Cerebellar cortex (tissue), 1 donor: ENCODE results near the gene OR11G2.
A peak's percentile ranks its signal among the peaks of the same experiment; 100 is the strongest.
"Not testable (repeated sequence)": the region's sequence is repeated elsewhere in the genome, so short reads cannot be mapped to it uniquely, and the experiment has no call there.

Source experiments
- DNase-seq: peaks from one replicate; pipeline ENCODE4 v3.0.0-alpha.2; 2015; ENCODE audit warnings: low spot score

Gene OR11G2

GRCh38 chr14:20190596-20190995, at the start of gene OR11G2:
Gene OR11G2 (plus strand): TSS chr14:20190896. CDS start chr14:20197438, 6,542 bp downstream.
- no peak for DNase-seq

GRCh38 chr14:20143911-20144310, 46.8 kb upstream of the OR11G2 start:
- peak; percentile 10 for DNase-seq

- DNase-seq, result no peak
These were observed 45.9 kb upstream of the OR11G2 start for GRCh38 chr14:20144820-20145219.

GRCh38 chr14:20164462-20164861, 26.2 kb upstream of the OR11G2 start:
- DNase-seq, result no peak

- no peak for DNase-seq
These were observed 23.6 kb upstream of the OR11G2 start for GRCh38 chr14:20167091-20167490.

GRCh38 chr14:20169852-20170251, 20.8 kb upstream of the OR11G2 start:
- DNase-seq, result not testable (repeated sequence)

GRCh38 chr14:20174205-20174604, 16.5 kb upstream of the OR11G2 start:
- DNase-seq, result not testable (repeated sequence)

GRCh38 chr14:20176330-20176729, 14.4 kb upstream of the OR11G2 start:
- DNase-seq, result no peak

- DNase-seq, result no peak
These were observed 13.2 kb upstream of the OR11G2 start for GRCh38 chr14:20177433-20177974.

- DNase-seq, result no peak
These were observed 11.5 kb upstream of the OR11G2 start for GRCh38 chr14:20179218-20179617.

GRCh38 chr14:20179880-20180279, 10.8 kb upstream of the OR11G2 start:
- no peak for DNase-seq

GRCh38 chr14:20180486-20180885, 10.2 kb upstream of the OR11G2 start:
- DNase-seq, result no peak

GRCh38 chr14:20184181-20184580, 6.5 kb upstream of the OR11G2 start:
- DNase-seq, result no peak

GRCh38 chr14:20191396-20191795, 700 bp downstream of the OR11G2 start:
- DNase-seq, result no peak

GRCh38 chr14:20194101-20194500, 3.4 kb downstream of the OR11G2 start:
- no peak for DNase-seq

- DNase-seq, result not testable (repeated sequence)
These were observed 4.5 kb downstream of the OR11G2 start for GRCh38 chr14:20195170-20195569.

- no peak for DNase-seq
These were observed 5.2 kb downstream of the OR11G2 start for GRCh38 chr14:20195911-20196310.

GRCh38 chr14:20197459-20197858, 6.8 kb downstream of the OR11G2 start:
- DNase-seq, result no peak

GRCh38 chr14:20198991-20199390, 8.3 kb downstream of the OR11G2 start:
- DNase-seq, result no peak

- no peak for DNase-seq
These were observed 14.0 kb downstream of the OR11G2 start for GRCh38 chr14:20204721-20205120.

- no peak for DNase-seq
These were observed 18.9 kb downstream of the OR11G2 start for GRCh38 chr14:20209595-20209994.

- not testable (repeated sequence) for DNase-seq
These were observed 21.7 kb downstream of the OR11G2 start for GRCh38 chr14:20212406-20212805.

GRCh38 chr14:20215196-20215595, 24.5 kb downstream of the OR11G2 start:
- no peak for DNase-seq

- no peak for DNase-seq
These were observed 28.3 kb downstream of the OR11G2 start for GRCh38 chr14:20219033-20219432.

GRCh38 chr14:20223410-20223809, 32.7 kb downstream of the OR11G2 start, which contains the start of gene OR11H6:
Gene OR11H6 (plus strand): TSS chr14:20223710. CDS start chr14:20223710, 0 bp downstream.
- no peak for DNase-seq
